ENCODE measurements around the gene EDNRA. TPM values are rescaled to one million over a fixed set of nuclear protein-coding genes. Genes with fewer than 3 reads are reported as not detected.

The EDNRA gene
- total RNA-seq, 1 donor from 2014 or later, result 3.9 TPM

DNA sequence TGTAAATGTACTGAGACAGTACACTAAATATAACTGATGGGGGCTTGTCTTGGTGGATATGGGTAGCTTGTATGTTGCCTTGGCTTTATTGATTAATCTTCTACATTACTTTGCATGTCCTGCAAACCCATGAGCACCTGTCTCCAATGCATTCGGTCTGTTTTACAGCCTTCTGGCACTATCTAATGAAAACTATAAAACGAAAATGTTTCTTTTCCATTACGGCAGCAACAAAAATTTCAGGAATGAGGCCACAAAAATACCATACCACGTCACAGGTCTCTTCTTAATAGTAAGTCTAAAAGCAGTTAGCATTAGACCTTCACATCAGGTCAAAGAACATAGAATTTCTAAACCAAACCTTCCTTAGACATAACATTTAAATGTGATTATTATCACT lies 49.8 kb downstream of the EDNRA start:
- DNase-seq (ENCODE audit: low read depth), result no peak
- TF ChIP-seq, protein P1, sequence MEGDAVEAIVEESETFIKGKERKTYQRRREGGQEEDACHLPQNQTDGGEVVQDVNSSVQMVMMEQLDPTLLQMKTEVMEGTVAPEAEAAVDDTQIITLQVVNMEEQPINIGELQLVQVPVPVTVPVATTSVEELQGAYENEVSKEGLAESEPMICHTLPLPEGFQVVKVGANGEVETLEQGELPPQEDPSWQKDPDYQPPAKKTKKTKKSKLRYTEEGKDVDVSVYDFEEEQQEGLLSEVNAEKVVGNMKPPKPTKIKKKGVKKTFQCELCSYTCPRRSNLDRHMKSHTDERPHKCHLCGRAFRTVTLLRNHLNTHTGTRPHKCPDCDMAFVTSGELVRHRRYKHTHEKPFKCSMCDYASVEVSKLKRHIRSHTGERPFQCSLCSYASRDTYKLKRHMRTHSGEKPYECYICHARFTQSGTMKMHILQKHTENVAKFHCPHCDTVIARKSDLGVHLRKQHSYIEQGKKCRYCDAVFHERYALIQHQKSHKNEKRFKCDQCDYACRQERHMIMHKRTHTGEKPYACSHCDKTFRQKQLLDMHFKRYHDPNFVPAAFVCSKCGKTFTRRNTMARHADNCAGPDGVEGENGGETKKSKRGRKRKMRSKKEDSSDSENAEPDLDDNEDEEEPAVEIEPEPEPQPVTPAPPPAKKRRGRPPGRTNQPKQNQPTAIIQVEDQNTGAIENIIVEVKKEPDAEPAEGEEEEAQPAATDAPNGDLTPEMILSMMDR (conservative IDR thresholded peaks at IDR 0.05; ENCODE audit: low read depth, low read length), result no peak

DNA sequence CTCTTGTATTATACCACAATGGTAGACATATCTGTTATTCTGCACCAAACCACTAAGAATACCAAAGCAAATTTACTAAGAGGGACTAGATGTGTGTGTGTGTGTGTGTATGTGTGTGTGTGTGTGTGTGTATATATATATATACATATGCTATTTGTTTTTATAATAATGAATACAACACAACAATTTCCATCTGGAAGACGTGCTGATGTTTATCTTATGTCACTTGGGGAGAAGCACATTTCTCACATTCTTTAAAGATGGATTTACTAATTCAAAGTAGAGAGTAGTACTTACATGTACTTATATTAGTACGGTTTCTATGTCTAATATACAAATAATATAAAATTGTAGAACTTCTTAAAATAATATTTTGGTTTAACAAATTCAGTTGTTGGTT lies 52.0 kb downstream of the EDNRA start:
- TF ChIP-seq, protein P1 (conservative IDR thresholded peaks at IDR 0.05; ENCODE audit: low read depth, low read length), result no peak
- DNase-seq (ENCODE audit: low read depth), result no peak
- no peak overlapping the region for H3K4me3 ChIP-seq (ENCODE audit: low read depth, low read length)

More for the DNA sequence above, 49.8 kb downstream of the EDNRA start:
- H3K4me3 ChIP-seq (ENCODE audit: low read depth, low read length), result no peak overlapping the region

GRCh38 chr4:147533331-147533730 lies 52.4 kb downstream of the EDNRA start:
- no peak overlapping the region for H3K4me3 ChIP-seq (ENCODE audit: low read depth, low read length)
- DNase-seq (ENCODE audit: low read depth), result no peak
- TF ChIP-seq, protein P1 (conservative IDR thresholded peaks at IDR 0.05; ENCODE audit: low read depth, low read length), result no peak

GRCh38 chr4:147535124-147535523 lies 54.2 kb downstream of the EDNRA start:
- no peak for DNase-seq (ENCODE audit: low read depth)
- H3K4me3 ChIP-seq (ENCODE audit: low read depth, low read length), result no peak overlapping the region
- TF ChIP-seq, protein P1 (conservative IDR thresholded peaks at IDR 0.05; ENCODE audit: low read depth, low read length), result no peak

DNA sequence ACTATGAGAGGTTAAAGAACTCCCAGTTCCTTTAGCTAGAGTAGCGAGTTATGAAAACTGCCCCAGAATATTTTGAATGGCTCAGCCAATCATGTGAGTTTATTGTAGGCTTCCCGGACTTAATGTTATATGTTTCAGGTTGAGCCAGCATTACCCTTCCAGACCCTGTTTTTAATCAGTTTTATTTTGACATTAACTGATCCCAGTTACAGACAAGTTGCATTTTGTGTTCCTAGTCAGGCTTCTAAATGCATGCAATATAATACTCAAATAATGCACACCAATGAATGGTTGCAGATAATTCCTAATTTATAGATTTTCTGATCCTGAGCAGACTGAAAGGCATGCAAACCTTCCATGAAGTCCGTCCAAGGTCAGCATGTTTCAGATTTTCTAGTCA lies 57.8 kb downstream of the EDNRA start:
- TF ChIP-seq, protein P1 (conservative IDR thresholded peaks at IDR 0.05; ENCODE audit: low read depth, low read length), result no peak
- no peak overlapping the region for H3K4me3 ChIP-seq (ENCODE audit: low read depth, low read length)
- DNase-seq (ENCODE audit: low read depth), result no peak

- H3K4me3 ChIP-seq (ENCODE audit: low read depth, low read length), result no peak overlapping the region
- TF ChIP-seq, protein P1 (conservative IDR thresholded peaks at IDR 0.05; ENCODE audit: low read depth, low read length), result no peak
- no peak for DNase-seq (ENCODE audit: low read depth)
Observed at GRCh38 chr4:147539959-147540358, 59.1 kb downstream of the EDNRA start.

DNA sequence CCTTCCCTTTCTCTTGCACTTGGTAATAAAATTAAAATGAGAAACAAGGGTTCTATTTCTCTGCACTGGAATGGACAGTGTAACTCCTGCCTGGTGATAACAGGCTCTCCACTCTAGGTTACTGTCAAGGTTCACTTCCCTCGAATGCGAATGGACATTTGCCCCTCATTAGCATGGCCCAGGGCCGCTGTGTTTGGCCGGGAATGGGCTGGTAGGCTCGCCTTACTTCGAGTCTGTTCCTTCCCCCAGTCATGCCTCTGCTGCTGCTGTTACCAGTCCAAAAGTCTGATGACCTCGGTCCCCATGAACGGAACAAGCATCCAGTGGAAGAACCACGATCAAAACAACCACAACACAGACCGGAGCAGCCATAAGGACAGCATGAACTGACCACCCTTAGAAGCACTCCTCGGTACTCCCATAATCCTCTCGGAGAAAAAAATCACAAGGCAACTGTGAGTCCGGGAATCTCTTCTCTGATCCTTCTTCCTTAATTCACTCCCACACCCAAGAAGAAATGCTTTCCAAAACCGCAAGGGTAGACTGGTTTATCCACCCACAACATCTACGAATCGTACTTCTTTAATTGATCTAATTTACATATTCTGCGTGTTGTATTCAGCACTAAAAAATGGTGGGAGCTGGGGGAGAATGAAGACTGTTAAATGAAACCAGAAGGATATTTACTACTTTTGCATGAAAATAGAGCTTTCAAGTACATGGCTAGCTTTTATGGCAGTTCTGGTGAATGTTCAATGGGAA lies 61.5 kb downstream of the EDNRA start:
- TF ChIP-seq, protein P1 (conservative IDR thresholded peaks at IDR 0.05; ENCODE audit: low read depth, low read length), result no peak
- no peak for DNase-seq (ENCODE audit: low read depth)
- no peak overlapping the region for H3K4me3 ChIP-seq (ENCODE audit: low read depth, low read length)

Data from epithelial cell of proximal tubule (primary cell).